Body of pancreas (tissue), 4 donors: ENCODE measurements around the gene WHRN.

Source experiments
- POLR2A ChIP-seq, 3 donors: fragments of 450-650 bp; IDR thresholded peaks; one replicate each; pipeline ENCODE4 v1.6.1; 2016; ENCODE audit warnings: antibody characterized with exemption in 3 of 3, mild to moderate bottlenecking in 2 of 3
- TF ChIP-seq, protein P1 (sequence below), 7 experiments: fragments of 450-650 bp in 4 of 7; fragments of 200-600 bp in 3 of 7; sonication (generic) in 3 of 7; IDR thresholded peaks; one replicate each; pipeline ENCODE4 v1.5.1; 2016 to 2019; ENCODE audit warnings: antibody characterized with exemption in 7 of 7

DNA sequence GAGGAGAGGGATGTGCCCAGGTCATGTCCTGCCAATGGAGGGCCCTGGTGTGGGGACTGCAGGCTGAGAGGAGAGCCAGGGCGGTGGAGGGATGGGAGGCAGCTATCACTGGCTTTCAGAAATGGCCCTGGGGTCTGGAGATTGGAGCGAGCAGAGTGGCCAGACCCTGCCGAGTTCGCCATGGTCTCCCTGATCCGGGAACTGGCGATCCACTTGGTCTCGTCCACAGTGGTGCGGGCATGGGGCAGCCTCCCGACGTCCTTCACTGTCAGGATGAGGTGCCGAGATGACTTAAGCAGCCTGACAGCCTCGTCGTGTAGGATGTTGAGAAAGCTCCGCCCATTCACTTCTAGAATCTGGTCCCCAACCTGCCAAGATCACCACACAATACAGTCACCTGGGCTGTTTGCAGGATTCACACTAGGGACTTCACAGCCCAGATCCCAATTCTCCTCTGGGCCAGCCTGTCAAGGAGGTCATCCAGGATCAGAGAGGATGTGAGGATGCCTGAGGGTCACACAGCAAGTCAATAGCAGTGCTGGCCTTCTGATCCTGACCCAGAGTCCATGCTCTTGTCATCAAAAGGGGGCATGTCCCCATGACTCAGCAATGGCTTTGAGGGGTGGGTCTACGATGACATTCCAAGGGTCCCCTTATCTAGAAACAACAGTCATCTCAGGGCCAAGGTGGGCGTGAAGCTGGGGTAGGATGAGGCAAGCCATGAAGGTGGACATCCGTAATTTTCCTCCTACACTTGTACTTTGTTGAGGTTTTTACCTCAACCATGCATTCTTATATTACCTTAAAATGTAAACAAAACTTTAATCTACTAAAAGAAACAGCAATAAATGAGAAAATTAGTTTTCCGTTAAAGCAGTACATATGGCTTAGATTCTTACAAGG is 79.0 kb downstream of the WHRN start:
- TF ChIP-seq, protein P1, sequence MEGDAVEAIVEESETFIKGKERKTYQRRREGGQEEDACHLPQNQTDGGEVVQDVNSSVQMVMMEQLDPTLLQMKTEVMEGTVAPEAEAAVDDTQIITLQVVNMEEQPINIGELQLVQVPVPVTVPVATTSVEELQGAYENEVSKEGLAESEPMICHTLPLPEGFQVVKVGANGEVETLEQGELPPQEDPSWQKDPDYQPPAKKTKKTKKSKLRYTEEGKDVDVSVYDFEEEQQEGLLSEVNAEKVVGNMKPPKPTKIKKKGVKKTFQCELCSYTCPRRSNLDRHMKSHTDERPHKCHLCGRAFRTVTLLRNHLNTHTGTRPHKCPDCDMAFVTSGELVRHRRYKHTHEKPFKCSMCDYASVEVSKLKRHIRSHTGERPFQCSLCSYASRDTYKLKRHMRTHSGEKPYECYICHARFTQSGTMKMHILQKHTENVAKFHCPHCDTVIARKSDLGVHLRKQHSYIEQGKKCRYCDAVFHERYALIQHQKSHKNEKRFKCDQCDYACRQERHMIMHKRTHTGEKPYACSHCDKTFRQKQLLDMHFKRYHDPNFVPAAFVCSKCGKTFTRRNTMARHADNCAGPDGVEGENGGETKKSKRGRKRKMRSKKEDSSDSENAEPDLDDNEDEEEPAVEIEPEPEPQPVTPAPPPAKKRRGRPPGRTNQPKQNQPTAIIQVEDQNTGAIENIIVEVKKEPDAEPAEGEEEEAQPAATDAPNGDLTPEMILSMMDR (IDR thresholded peaks at IDR 0.05): no peak
- no peak for TF ChIP-seq POLR2A (IDR thresholded peaks at IDR 0.05)
